Fibroblast of the aortic adventitia (primary cell): ENCODE results near the gene MED8. TPM values are rescaled to one million over a fixed set of nuclear protein-coding genes. Genes with fewer than 3 reads are reported as not detected.

Source experiments
- DNase-seq: peaks from one replicate; pipeline ENCODE4 v3.0.0-alpha.2; 2010; ENCODE audit warnings: low read depth
- H3K4me3 ChIP-seq: 2 replicates; pipeline ENCODE4 v1.5.1; 2011; ENCODE audit warnings: low read depth, mild to moderate bottlenecking, control low read depth, low read length, moderate library complexity
- CTCF ChIP-seq: IDR thresholded peaks from 2 replicates; pipeline ENCODE4 v1.5.1; 2011; ENCODE audit warnings: mild to moderate bottlenecking, low read length, control low read depth, inconsistent platforms; ENCODE audit not compliant: insufficient read depth
- total RNA-seq: library from RNA; depleted of rRNA; stranded (reverse); fragments of >200 nt; gene quantifications from 2 replicates; pipeline ENCODE4 v1.2.3, GENCODE V29; 2012; ENCODE audit warnings: low replicate concordance

The MED8 gene
- total RNA-seq, 1 donor, result 43.1 TPM

DNA sequence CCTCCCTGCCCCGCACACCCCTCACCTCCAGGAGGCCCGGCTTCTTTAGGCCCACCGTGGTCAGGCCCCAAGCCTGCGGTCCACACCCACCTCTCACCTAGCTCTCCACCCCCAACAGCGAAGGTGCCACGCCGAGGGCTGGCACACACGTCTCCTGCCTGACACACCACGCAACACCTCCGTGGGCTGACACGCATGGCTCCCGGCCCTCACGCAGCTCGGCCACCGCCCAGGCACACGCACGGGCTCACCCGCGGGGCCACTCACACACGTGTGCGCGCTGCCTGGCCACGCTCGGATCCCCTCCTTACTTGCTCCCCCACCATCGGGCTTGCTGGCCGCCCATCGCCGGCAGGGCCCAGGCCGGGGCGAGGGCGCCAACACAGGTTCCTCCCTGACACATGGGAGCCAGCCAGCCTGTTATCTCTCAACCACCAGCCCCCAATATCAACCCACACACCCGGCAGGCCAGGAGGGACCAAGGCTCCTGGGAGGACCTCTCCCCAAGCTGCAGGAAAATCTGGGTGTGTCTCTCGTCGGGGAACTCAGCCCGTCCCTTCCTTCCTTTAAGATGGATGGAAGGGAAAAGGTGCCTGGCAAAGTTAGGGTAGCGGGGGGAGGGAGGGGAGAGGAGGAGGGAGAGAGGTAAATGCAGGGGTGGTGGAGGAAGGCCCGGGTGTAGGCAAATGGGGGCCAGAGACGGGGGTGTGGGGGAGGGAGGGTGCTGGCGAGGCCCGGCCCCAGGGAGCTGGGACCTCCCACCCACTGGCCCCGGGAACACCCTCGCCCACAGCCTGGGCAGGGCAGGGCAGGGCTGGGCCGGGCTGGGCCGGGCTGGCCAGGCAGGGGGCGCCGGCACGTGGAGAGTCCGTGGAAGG lies 22.3 kb downstream of the MED8 start:
- peak overlapping the region; percentile 86 for H3K4me3 ChIP-seq
- TF ChIP-seq CTCF, result peak; percentile 1
- DNase-seq, result no peak

DNA sequence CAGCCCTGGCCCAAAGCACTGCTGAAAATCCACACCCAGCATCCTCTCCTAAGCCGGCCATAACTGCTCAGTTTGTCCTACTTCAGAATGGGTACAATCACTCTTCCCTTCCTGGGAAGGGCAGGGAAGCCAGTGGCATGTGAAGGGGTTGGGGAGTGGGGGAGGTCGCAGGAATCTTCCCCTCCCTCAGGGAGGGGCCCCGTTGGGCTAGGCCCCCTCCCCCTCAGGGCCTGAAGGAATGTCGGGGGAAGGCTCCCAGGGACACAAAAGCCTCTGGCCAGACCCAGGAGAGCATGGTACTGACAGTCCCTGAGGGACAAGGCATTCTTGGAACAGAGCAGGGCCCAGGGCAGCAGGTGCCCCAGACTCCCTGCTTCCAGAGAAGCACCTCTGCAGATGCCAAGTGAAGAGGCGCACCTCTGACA lies 23.0 kb downstream of the MED8 start:
- no peak for DNase-seq

GRCh38 chr1:43366179-43366578 lies 23.4 kb downstream of the MED8 start:
- no peak for DNase-seq
- TF ChIP-seq CTCF, result no peak
- H3K4me3 ChIP-seq, result peak overlapping the region; percentile 86

More for the DNA sequence above, 23.0 kb downstream of the MED8 start:
- H3K4me3 ChIP-seq, result peak overlapping the region; percentile 86
- TF ChIP-seq CTCF, result no peak

GRCh38 chr1:43365678-43366077 lies 23.9 kb downstream of the MED8 start:
- peak overlapping the region; percentile 18 for H3K4me3 ChIP-seq
- DNase-seq, result no peak
- TF ChIP-seq CTCF, result no peak

- TF ChIP-seq CTCF, result no peak
- DNase-seq, result no peak
- H3K4me3 ChIP-seq, result no peak overlapping the region
Observed at GRCh38 chr1:43363935-43364525, 25.6 kb downstream of the MED8 start.

GRCh38 chr1:43363283-43363934 lies 26.2 kb downstream of the MED8 start:
- no peak for TF ChIP-seq CTCF
- DNase-seq, result no peak

More at GRCh38 chr1:43363283-43363934, 26.2 kb downstream of the MED8 start:
- H3K4me3 ChIP-seq, result no peak overlapping the region
